Peyer's patch (tissue), 4 donors: ENCODE results near the gene RFFL.

Source experiments
- CTCF ChIP-seq, 6 experiments: fragments of 450-650 bp in 4 of 6; fragments of 200-600 bp in 2 of 6; sonication (generic) in 1 of 6; IDR thresholded peaks; one replicate each; pipeline ENCODE4 v1.5.1; 2017 to 2019; ENCODE audit warnings: antibody characterized with exemption in 6 of 6, mild to moderate bottlenecking in 3 of 6, moderate library complexity in 1 of 6
- POLR2A ChIP-seq, 2 donors: fragments of 450-650 bp; IDR thresholded peaks; one replicate each; pipeline ENCODE4 v1.5.1; 2017; ENCODE audit warnings: antibody characterized with exemption in 2 of 2, mild to moderate bottlenecking in 2 of 2, moderate library complexity in 2 of 2

DNA sequence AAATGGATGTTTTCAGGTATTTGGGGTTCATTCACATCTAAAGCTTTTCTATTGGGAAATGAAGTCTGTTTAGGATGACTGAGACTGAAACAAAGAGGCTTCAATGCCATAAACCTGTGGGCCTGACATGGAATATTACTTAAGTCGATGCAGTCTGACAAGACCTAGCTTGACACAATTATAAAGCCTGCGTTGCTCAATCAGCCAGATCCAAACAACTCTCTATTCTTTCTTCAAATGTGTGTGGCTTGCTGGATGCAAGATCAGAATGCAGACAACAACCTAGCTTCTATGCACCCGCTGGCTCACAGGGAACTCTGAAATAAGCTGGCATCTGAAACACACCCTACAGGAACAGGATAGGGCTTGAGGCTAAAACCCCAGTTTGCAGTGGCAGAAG is 40.0 kb downstream of the RFFL start:
- no peak for TF ChIP-seq CTCF (IDR thresholded peaks at IDR 0.05)
- TF ChIP-seq POLR2A (IDR thresholded peaks at IDR 0.05) = no peak
